Colonic mucosa (tissue), 4 donors: ENCODE data around the gene XXYLT1. TPM values are rescaled to one million over a fixed set of nuclear protein-coding genes. Genes with fewer than 3 reads are reported as not detected.

ENCODE experiments used
- DNase-seq: peaks from one replicate; pipeline ENCODE4 v3.0.0-alpha.2; 2020
- H3K27ac ChIP-seq: fragments of 200-600 bp; one replicate; pipeline ENCODE4 v1.8.0; 2021
- H3K27me3 ChIP-seq: fragments of 200-600 bp; one replicate; pipeline ENCODE4 v1.8.0; 2021
- H3K36me3 ChIP-seq: fragments of 200-600 bp; one replicate; pipeline ENCODE4 v1.8.0; 2021
- H3K4me1 ChIP-seq: fragments of 200-600 bp; one replicate; pipeline ENCODE4 v1.8.0; 2021; ENCODE audit warnings: mild to moderate bottlenecking
- H3K4me3 ChIP-seq: fragments of 200-600 bp; one replicate; pipeline ENCODE4 v1.8.0; 2021
- H3K9ac ChIP-seq, 2 donors: one replicate each; pipeline ENCODE4 v1.7.0; 2013; ENCODE audit warnings: control low read depth in 2 of 2, low read depth in 2 of 2, low read length in 2 of 2
- H3K9me3 ChIP-seq: fragments of 200-600 bp; one replicate; pipeline ENCODE4 v1.8.0; 2021
- intact Hi-C: fragments of 100-400 bp; cut with DNase I; formaldehyde crosslinking; loops from one replicate; pipeline ENCODE4 v1.14.1; 2022
- total RNA-seq, 2 donors: library from RNA; stranded (reverse); fragmentation: NEBNext Ultra II Directional in 1 of 2; extraction: Animal tissue kit (Norgen Biotek cat#: 25700) in 1 of 2; gene quantifications; one replicate each; pipeline ENCODE4 v1.2.1, GENCODE V29; 2021
- TF ChIP-seq, protein P1 (sequence below): fragments of 200-600 bp; IDR thresholded peaks from one replicate; pipeline ENCODE4 v1.8.0; 2022; ENCODE audit warnings: antibody characterized with exemption, mild to moderate bottlenecking
- donor health status: healthy.
- donor health status: DM: no; HTN: no; CAD: no.
- donor health status: DM: no; HTN: no; CAD: no.

XXYLT1 gene
- total RNA-seq, 2 donors from 2014 or later, result 8.3 to 10.9 TPM

DNA sequence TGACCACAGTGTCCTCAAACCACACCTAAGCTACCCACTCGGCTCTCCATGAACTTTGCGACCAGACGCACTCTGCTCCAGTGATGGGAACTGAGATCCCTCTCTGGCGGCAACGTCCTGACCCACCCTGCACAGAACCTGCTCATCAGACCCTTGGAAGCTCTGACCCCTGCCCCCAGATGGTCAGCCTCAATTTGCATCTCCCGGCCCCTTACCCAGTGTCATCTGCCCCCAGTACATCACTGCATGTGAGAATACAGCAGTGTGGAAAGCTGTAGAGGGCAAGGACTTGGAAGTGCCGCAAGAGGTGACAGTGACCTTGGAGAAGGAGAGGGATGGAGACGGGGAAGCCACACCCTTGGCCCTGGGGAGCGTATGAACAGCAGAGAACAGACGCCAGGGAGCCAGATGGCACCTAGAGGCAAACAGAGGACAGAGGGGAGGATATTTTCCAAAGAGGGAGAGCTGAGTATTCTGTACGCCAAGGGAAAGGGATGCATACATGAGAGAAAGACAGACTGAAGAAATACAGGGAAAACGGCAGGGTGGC, 192.0 kb downstream of the XXYLT1 start:
- H3K4me3 ChIP-seq, result no peak overlapping the region
- no peaks in the 10 kb centered on the region for H3K36me3 ChIP-seq
- H3K4me1 ChIP-seq, result no peaks in the 10 kb centered on the region
- intact Hi-C loops, result no loop called here
- H3K27me3 ChIP-seq, result no peaks in the 10 kb centered on the region
- no peak overlapping the region for H3K27ac ChIP-seq
- H3K9me3 ChIP-seq, result no peaks in the 10 kb centered on the region
- H3K9ac ChIP-seq, result no peak overlapping the region
- TF ChIP-seq, protein P1, sequence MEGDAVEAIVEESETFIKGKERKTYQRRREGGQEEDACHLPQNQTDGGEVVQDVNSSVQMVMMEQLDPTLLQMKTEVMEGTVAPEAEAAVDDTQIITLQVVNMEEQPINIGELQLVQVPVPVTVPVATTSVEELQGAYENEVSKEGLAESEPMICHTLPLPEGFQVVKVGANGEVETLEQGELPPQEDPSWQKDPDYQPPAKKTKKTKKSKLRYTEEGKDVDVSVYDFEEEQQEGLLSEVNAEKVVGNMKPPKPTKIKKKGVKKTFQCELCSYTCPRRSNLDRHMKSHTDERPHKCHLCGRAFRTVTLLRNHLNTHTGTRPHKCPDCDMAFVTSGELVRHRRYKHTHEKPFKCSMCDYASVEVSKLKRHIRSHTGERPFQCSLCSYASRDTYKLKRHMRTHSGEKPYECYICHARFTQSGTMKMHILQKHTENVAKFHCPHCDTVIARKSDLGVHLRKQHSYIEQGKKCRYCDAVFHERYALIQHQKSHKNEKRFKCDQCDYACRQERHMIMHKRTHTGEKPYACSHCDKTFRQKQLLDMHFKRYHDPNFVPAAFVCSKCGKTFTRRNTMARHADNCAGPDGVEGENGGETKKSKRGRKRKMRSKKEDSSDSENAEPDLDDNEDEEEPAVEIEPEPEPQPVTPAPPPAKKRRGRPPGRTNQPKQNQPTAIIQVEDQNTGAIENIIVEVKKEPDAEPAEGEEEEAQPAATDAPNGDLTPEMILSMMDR, result no peak
- DNase-seq, result no peak

DNA sequence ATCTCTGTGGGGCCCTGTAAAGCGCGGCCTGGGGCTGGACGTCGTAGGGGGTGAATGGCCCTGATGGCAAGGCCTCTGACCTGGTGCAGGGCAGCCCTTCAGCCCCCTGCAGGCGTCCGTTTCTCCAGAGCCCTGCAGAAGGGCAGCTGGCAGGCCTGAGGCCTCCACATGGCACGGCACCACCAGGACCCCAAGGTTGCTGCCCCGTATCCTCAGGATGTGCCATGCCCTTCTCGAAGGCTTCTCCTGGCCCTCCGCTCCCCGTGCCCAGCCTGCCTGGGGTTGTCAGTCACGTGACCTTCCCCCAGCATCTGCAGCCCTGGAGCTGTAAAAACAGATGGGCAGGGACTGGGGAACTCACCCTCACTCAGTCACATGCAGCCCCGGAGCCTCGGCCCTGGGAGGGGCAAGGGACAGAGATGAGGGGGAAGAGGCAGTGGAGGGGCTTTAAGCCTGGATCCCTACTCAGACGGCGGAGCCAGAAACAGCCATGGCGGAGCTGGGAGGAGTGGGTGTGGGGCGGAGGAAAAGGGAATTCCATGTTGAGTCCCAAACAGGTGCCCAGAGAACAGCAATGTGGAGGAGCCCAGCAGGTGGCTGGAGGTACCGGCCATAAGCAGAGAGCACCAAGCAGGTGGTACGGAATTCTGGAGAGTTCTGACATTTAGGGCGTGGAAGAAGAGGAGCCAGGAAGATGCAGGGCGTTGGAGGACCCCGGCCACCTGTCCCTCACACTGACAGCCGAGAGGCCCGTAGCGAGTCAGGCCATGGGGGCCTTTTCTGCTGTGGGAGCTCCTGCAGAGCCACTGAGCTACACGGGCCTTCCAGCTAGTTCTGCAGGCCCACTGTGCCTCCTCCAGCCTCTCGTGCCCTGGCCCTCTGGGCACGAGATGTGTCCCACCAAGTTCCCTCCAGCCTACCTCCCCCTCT, 193.1 kb downstream of the XXYLT1 start:
- no peaks in the 10 kb centered on the region for H3K36me3 ChIP-seq
- no peak for DNase-seq
- H3K9me3 ChIP-seq, result no peaks in the 10 kb centered on the region
- H3K9ac ChIP-seq, result no peak overlapping the region
- H3K27ac ChIP-seq, result no peak overlapping the region
- no peaks in the 10 kb centered on the region for H3K27me3 ChIP-seq
- TF ChIP-seq, protein P1, result no peak
- H3K4me3 ChIP-seq, result no peak overlapping the region
- intact Hi-C loops, result no loop called here
- no peaks in the 10 kb centered on the region for H3K4me1 ChIP-seq

DNA sequence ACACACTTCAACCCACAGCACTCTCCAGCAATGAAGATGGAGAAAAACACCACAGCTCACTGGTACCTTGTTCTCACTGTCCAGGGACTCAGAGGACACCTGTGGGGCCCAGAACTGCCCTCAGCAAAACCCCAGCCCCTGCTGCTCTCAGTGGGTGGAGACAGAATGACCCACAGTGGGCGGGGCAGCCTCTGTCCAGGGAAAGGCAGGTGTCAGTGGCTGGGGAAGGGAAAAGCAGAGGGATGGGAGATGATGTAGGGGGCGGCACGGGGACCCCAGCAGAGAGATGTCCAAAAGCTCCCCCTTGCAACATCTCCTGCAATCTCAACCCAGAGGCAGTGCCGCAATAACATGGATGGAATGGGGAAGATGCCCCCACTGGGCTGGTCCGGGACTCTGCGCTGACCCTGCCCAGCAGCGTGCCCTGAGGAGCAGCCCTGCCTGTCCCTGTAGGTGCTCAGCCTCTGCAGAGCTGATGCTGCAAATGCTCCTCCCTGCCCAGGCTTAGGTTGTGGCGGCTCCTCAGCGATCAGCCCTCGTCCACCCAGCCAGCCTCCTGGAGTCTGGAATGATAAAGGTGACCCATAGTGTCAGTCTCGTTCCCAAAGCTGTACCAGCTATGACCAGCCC, 193.9 kb downstream of the XXYLT1 start:
- no peak for DNase-seq
- Histone ChIP-seq H3K27ac (no peak overlapping the region), H3K27me3 (no peaks in the 10 kb centered on the region), H3K4me3 (no peak overlapping the region), H3K9me3 (no peaks in the 10 kb centered on the region), H3K4me1 (no peaks in the 10 kb centered on the region), H3K9ac (no peak overlapping the region), H3K36me3 (no peaks in the 10 kb centered on the region)
- intact Hi-C loops, result no loop called here
- TF ChIP-seq, protein P1, result no peak

DNA sequence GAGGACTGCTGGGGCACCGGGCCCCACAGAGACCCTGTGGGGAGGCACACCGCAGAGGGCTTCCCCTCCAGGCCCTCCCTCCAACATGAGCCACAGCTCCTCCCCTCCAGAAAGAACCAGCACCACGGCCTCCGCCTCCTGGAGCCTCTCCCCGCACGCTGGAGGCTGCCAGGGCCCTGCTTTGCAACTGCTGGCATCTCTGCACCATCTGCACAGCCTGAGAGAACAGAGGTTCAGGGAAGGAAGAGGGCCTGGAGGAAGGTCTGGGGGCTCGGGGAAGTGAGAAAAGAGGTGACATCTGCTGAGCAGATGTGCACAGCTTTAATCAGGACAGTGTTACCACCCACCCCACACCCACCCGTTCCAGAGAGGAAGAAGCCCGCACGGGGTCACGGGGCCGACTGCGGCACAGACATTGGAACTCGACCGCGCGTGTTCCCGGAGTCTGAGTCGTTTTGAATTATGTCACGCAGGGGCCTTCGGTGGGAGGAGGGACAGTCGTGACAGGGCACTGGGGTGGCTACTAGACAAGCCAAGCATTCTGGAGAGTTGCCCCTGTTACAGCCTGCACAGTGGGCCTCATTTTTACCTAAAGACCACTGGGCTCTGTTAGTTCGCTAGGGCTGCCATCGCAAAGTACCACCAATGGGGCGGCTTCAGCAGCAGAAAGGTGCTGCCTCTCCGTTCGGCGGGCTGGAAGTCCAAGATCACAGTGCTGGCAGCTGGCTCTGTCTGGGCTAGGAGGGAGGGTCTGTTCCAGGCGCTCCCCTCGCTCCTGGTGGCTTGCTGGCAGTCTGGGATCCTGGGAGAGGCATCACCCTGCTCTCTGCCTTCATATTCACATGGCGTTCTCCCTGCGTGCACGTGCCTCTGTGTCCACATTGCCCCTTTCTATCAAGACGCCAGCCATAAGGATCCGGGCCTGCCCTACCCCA, 194.8 kb downstream of the XXYLT1 start:
- H3K9me3 ChIP-seq, result no peaks in the 10 kb centered on the region
- H3K27me3 ChIP-seq, result no peaks in the 10 kb centered on the region
- intact Hi-C loops, result no loop called here
- no peak overlapping the region for H3K9ac ChIP-seq
- H3K27ac ChIP-seq, result no peak overlapping the region
- no peak overlapping the region for H3K4me3 ChIP-seq
- H3K4me1 ChIP-seq, result no peaks in the 10 kb centered on the region
- DNase-seq, result no peak
- H3K36me3 ChIP-seq, result no peaks in the 10 kb centered on the region
- TF ChIP-seq, protein P1, result no peak
